NCI-H2227 treated with DMSO at 0.1 percent for 48 hours (cell line): ENCODE data around the gene MELTF.

Experiments used
- DNase-seq: peaks from one replicate; lab custom pipeline; 2025; lab: John Stamatoyannopoulos, UW

Gene MELTF

GRCh38 chr3:196992461-196993065 is 37.1 kb downstream of the MELTF start:
- DNase-seq = no peak

- DNase-seq = no peak
Measured at GRCh38 chr3:196991581-196992460, 37.8 kb downstream of the MELTF start.

DNA sequence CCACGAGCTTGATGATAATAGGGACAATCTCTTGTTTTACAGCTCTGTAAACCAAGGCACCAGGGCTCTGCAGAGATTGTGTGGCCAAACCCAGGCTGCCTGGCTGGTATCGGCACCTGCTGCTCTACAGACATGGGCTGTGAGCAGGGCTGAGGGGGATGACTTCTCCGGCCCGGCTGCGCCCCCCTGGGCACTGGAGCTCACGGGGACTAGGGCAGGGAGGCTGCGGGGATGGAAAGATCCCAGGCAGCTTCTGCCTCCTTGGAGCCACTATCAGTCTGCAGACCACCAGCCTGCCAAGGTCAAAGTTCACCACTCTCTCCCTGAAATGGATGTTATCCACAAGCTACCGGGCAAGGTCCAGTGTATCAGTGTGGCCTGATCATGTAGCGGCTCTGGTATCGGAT is 39.0 kb downstream of the MELTF start:
- no peak for DNase-seq

GRCh38 chr3:196989721-196990262 is 39.8 kb downstream of the MELTF start:
- no peak for DNase-seq

GRCh38 chr3:196988241-196989029 is 41.2 kb downstream of the MELTF start:
- no peak for DNase-seq

DNA sequence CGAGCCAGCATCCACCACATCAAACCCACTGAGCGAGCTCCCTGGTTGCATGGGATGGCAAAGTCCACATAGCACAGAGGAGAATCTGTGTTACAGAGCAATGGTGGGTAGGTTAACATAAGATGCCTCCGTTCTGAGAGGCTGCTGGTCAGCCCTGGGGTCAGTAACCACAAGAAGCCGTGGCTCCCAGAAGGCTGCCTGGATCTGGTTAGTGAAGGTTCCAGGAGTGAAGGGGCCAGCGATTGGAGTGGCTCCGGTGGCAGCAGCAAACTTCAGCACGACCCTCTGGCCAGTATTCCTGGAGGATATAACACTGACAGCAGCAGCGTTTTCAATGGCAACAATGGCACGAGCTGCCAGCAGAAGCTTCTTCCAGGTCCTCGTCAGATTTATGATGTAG is 42.6 kb downstream of the MELTF start:
- DNase-seq = no peak

GRCh38 chr3:196985954-196986885 is 43.4 kb downstream of the MELTF start:
- DNase-seq = no peak

DNA sequence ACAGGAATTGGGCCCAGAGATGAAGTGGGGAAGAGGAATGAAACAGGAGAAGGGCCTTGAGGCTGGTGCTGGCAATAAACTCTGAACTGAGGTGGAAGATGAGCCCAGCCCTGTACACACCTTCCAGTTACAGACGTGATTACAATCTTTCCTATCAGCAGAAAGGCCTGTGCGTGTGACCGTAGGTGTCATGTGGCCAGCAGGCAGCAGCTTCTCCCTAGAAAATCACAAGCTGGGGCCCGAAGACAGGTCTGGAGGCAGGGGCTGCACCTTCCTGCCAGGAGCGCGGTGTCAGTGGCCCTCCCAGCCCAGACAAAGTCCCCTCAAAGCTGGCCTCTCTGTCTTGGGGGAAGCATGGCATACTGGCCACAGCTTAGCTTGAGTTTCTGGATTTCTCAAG is 44.3 kb downstream of the MELTF start:
- no peak for DNase-seq

GRCh38 chr3:196983186-196983585 is 46.4 kb downstream of the MELTF start:
- no peak for DNase-seq

- no peak for DNase-seq
Measured at GRCh38 chr3:196981657-196982056, 48.0 kb downstream of the MELTF start.

DNA sequence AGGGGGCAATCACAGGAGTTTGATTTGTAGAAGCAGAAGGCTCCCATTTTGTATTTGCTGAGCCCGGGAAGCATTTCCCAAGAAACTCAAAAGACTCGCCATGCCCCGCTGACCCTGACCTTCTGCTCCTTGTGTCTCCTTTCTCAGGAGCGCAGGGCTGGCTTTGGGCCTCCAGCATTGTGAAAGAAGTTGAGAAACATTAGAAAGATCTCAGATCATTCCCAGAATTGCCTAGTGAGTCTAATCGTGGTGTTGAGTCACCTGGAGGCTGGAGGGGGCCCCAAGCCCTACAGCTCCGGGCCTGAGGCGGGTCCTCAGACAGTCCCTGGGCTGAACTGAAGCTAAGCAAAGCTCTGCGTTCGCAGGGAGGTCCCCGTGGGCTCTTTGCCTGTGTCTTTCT is 50.1 kb downstream of the MELTF start:
- no peak for DNase-seq

DNA sequence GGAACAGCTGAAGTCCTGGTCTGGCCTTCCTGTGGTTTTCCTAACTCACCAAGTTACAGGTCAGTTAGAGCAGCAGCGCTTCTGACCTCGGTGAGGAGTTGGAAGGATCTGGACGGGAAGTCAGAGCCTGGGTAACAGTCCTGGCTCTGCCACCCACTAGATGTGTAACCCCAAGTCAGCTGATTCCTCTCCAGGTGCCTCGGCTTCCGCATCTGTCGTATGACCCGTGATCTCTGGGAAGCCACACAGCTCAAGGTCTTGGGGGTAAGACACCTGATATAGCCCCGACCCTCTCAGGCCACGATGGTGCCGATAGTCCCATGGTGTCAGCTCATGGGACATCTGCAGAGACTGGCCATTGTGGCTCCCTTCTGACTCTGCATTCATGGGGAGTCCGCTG is 52.7 kb downstream of the MELTF start:
- no peak for DNase-seq

- DNase-seq = no peak
Measured at GRCh38 chr3:196975349-196975748, 54.3 kb downstream of the MELTF start.

DNA sequence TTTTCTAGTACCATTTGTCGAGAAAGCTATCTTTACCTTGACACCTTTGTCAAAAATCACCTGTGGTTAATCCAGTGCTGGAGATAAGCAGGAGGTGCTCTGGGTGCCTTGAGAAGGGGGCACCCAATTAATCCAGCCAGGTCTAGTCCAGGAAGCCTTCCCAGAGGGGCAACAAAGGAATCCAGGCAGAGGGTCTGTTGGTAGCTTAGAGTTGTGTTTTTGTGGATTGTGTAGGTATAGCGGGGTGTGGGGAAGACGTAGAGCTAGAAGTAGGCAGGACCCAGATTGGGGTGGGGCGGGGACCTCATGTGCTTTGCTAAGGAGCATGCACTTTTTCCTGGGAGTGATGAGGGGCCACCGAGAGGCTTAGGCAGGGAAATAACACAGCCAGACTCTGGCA is 55.0 kb downstream of the MELTF start:
- no peak for DNase-seq

GRCh38 chr3:196971094-196971698 is 58.4 kb downstream of the MELTF start:
- DNase-seq = no peak

GRCh38 chr3:196970547-196971093 is 59.0 kb downstream of the MELTF start:
- DNase-seq = no peak

GRCh38 chr3:196969660-196970546 is 59.7 kb downstream of the MELTF start:
- DNase-seq = peak; percentile 14

- DNase-seq = no peak
Measured at GRCh38 chr3:196969134-196969659, 60.4 kb downstream of the MELTF start.
